ENCODE measurements around the gene TUBA4A.
"Not testable (repeated sequence)": the region's sequence is repeated elsewhere in the genome, so short reads cannot be mapped to it uniquely, and the experiment has no call there.

Gene TUBA4A

GRCh38 chr2:219266886-219267285 lies 13.2 kb upstream of the TUBA4A start:
- DNase-seq, result no peak

- DNase-seq, result no peak
Measured at GRCh38 chr2:219266232-219266631, 12.5 kb upstream of the TUBA4A start.

- DNase-seq, result no peak
Measured at GRCh38 chr2:219261024-219261855, 7.5 kb upstream of the TUBA4A start.

- not testable (repeated sequence) for DNase-seq
Measured at GRCh38 chr2:219258942-219259341, 5.2 kb upstream of the TUBA4A start.

- no peak for DNase-seq
Measured at GRCh38 chr2:219254590-219255201, 978 bp upstream of the TUBA4A start.

GRCh38 chr2:219252900-219253752 lies 592 bp downstream of the TUBA4A start, which contains the start of gene TUBA4B:
Gene TUBA4B (plus strand): TSS chr2:219253243. CDS start chr2:219253408, 165 bp downstream.
- peak; percentile 45 for DNase-seq

GRCh38 chr2:219252570-219252899 lies 1.2 kb downstream of the TUBA4A start:
- no peak for DNase-seq

- no peak for DNase-seq
Measured at GRCh38 chr2:219252084-219252483, 1.6 kb downstream of the TUBA4A start.

- no peak for DNase-seq
Measured at GRCh38 chr2:219251656-219252055, 2.1 kb downstream of the TUBA4A start.

GRCh38 chr2:219250049-219250781 lies 3.5 kb downstream of the TUBA4A start:
- no peak for DNase-seq

GRCh38 chr2:219249203-219249980 lies 4.3 kb downstream of the TUBA4A start:
- peak; percentile 55 for DNase-seq

GRCh38 chr2:219248845-219249202 lies 4.9 kb downstream of the TUBA4A start:
- DNase-seq, result no peak

GRCh38 chr2:219247678-219248642 lies 5.8 kb downstream of the TUBA4A start:
- DNase-seq, result no peak

- no peak for DNase-seq
Measured at GRCh38 chr2:219246559-219246958, 7.2 kb downstream of the TUBA4A start.

GRCh38 chr2:219245899-219246230 lies 7.9 kb downstream of the TUBA4A start:
- no peak for DNase-seq

GRCh38 chr2:219245148-219245898 lies 8.4 kb downstream of the TUBA4A start, which contains the start of the genes GLB1L and STK16:
Gene GLB1L (minus strand): TSS chr2:219245444. CDS start chr2:219243573, 1,871 bp downstream.
Gene STK16 (plus strand): TSS chr2:219245479. CDS start chr2:219246000, 521 bp downstream.
- DNase-seq, result peak; percentile 98

- DNase-seq, result no peak
Measured at GRCh38 chr2:219244789-219245147, 8.9 kb downstream of the TUBA4A start.

- no peak for DNase-seq
Measured at GRCh38 chr2:219243291-219243761, 10.4 kb downstream of the TUBA4A start.

GRCh38 chr2:219234331-219234730 lies 19.4 kb downstream of the TUBA4A start:
- DNase-seq, result no peak

GRCh38 chr2:219230059-219230540 lies 23.6 kb downstream of the TUBA4A start:
- DNase-seq, result no peak

Data from eye (tissue), 1 donor.